Stimulated activated CD4-positive, alpha-beta T cell treated with anti-CD3 and anti-CD28 coated beads, Interleukin-15, amount 100 ng/mL, for 24 hours (primary cell): ENCODE data around the gene PFKFB3.
"Not testable (repeated sequence)": the region's sequence is repeated elsewhere in the genome, so short reads cannot be mapped to it uniquely, and the experiment has no call there.

Experiments used
- DNase-seq: peaks from one replicate; pipeline ENCODE4 v3.0.0-alpha.2; 2020

The PFKFB3 gene

DNA sequence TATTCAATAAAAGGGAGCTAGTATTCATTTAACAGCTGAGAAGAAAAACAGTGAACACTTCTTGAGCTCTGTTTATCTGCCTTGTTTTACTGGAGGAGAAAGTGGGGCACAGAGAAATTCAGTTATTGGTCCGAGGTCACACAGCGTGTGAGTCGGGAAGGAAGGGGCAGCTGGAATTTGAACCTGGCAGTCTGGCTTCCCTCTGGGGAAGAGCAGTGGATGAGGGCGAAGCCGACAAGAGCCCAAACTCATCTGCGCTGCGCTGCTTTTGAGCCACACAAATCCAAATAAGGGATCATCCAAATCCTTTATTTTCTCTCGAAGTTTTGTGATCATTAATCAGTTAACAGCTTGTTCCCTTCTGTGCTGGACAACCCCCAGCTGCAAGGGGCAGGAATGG, 23.7 kb upstream of the PFKFB3 start:
- DNase-seq, result no peak

DNA sequence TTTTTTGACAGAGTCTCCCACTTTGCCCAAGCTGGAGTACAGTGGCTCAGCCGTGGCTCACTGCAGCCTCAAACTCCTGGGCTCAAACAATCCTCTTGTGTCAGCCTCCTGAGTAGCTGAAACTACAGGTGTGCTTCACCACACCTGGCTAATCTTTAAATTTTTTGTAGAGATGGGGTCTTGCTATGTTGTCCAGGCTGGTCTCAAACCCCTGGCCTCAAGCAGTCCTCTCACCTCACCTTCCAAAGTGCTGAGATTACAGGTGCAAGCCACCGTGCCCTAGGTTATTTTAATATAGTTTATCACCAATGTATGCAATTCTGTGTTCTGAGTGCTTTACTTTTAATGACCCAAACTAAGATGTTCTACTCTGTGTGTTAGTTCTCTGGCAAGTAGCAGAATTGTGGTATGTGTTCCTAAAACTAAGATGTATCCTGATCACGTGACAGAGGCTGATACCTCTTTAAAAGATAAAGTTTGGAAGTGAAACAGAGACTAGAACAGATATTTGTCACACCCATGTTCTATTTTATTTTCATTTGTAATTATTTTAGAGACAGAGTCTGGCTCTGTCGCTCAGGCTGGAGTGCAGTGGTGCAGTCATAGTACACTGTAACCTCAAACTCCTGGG, 22.1 kb upstream of the PFKFB3 start:
- DNase-seq, result no peak

DNA sequence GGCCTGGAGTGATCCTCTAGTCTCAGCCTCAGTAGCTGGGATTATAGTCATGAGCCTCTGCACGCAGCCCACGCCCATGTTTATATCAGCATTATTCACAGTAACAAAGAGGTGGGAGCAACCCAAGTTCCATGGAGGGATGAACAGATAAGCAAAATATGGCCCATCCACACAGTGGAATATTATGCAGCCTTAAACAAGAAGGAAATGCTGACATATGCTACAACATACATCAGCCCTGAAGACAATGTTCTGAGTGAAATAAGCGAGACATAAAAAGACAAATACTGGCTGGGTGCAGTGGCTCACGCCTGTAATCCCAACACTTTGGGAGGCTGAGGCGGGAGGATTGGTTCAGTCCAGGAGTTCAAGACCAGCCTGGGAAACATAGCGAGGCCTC, 21.5 kb upstream of the PFKFB3 start:
- DNase-seq, result no peak

DNA sequence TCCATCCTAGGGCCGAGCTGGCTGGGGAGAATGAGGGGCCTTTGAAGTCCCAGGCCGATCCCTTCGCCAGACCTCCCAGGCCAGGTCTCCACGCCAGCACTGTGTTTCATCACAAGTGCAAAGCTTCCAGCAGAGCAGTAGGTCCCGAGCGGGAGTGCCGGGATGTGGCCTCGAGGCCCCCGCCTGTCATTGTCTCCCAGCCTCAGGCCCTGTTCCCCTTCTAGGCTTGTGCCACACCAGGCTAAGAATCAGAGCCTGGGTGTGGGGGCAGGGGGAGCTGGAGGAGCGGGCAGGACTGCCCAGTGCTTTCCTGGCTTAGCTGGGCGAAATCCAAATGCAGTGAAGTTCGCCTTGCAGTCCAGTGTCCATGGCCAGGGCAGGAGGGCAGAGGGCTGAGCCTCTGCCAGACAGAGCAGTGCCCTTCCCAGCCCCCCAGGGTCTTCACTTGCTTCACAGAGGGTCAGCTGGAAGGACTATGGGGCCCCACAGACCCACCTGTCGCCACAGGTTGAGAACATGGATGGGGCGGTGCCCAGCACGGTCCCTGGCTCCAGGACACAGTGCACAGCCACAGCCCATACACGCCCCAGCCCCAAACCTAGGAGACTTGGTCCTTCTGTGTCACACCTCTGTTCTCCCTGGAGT, 20.2 kb upstream of the PFKFB3 start:
- DNase-seq, result no peak

DNA sequence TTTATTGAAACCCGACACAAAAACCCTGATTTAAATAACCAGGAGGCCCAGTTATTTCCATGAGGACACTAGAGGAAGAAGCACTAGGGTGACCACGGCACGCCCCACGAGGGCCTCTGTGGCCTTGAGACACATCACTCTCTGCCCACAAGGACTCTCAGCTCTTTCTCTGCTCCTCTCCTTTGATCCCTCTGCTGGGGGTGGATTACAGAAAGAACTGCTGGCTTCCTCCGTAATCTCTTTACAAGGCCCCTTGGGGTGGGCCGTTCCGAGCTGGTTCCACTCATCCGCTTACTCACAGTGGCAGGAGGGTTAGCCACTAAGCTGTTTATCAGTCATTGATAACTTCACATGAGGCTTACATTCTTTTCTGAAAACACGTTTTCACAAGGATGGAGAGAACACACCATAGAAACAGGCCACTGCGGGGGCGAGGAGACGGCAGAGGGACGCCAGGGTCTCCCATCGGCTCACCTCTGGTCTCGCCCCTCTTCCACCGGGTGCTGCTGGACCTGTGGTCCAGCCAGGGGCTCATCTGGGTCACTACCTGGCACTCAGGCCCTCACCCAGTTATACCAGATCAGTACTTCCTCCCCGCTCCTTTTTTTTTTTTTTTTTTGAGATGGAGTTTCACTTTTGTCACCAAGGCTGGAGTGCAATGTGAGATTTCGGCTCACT, 17.6 kb upstream of the PFKFB3 start:
- no peak for DNase-seq

DNA sequence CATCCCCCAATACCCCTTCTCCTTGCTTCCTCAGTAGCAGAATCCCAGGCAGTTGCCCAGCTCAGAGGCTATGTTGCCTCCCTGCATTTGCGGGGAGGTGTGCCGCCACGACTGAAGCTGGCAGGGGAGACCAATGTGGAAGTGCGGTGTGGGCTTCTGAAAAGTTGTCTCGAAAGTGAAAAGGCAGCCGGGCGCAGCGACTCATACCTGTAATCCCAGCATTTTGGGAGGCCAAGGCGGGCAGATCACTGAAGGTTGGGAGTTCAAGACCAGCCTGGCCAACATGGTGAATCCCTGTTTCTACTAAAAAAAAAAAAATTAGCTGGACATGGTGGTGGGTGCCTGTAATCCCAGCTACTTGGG, 15.9 kb upstream of the PFKFB3 start:
- DNase-seq, result no peak

DNA sequence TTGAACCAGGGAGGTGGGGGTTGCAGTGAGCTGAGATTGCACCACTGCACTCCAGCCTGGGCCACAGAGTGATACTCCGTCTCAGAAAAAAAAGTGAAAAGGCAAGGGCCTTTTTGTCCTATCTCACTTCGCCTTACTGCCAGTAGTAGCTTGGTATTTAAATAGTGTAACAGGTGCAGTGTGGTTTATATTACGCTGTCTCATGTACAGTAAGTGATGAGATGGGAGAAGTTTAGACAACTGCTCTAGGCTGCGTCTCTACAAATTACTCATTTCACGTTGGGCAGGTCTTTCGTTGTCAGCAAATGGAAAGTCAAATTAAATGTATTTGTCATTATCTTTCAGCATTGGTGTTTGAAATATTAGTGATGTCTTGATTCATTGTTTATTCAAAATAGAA, 15.5 kb upstream of the PFKFB3 start:
- DNase-seq, result no peak

DNA sequence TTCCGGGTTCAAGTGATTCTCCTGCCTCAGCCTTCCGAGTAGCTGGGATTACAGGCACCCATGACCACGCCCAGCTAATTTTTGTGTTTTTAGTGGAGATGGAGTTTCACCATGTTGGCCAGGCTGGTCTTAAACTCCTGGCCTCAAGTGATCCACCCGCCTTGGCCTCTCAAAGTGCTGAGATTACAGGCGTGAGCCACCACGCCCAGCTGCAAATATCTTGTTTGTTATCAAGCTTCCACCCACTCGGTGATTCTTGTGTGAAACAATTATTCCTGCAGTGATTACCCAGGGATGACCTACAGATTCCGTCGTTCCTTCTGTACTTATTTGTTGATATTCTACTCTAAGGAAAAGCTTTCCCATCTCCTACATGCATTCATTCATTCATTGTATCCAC, 12.7 kb upstream of the PFKFB3 start:
- not testable (repeated sequence) for DNase-seq

DNA sequence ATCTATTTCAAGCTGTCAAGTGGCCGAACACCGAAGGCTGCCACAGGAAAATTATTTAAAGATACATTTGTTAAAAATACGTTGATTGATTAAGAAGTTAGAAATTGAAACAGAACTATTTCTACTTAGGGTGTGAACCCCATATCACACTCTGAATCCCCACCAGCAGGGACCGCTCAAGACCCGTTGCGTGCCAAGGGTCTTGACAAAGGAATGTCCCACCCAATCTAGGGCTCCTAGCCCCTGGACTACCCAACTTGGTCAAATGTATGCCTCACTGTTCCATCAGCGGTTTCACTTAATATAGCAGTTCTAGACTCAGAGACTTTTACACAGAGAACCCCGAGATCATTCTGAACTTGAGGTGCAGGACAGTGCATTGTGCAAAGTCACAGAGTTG, 11.6 kb upstream of the PFKFB3 start:
- DNase-seq, result no peak

DNA sequence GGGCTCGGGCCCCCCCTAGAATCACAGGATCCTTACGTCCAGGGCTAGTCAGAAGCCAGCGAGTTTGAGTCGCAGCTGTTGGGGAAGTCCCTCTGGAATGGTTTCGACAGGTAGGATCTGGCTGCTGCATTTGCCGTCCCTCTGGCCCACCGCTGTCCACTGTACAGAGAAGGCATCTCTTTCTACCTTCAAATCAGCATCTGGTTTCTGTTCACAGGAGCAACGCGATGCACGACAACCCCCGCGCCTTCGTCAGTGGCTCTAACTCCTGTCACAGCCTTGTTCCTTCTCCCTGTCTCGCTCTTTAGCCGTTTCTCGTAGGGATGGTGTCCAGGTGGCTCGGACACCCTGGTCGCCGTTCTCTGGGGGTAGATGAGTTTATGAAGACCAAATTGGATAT, 11.2 kb upstream of the PFKFB3 start:
- DNase-seq, result no peak

DNA sequence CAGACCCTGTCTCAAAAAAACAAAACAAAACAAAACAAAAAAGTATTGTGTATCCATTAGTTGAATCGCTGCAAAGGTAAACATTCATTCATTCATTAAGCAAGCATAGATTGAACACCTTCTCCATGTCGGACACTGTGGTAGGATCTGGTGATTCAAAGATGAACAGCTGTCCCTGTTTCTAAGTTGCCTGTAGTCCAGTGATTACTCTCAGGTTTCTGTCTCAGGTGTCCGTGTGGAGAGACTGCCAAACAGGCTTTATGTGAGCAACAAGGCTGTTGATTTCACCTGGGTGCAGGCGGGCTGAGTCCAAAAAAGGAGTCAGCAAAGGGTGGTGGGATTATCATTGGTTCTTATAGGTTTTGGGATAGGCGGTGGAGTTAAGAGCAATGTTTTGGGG, 9.4 kb upstream of the PFKFB3 start:
- DNase-seq, result not testable (repeated sequence)

DNA sequence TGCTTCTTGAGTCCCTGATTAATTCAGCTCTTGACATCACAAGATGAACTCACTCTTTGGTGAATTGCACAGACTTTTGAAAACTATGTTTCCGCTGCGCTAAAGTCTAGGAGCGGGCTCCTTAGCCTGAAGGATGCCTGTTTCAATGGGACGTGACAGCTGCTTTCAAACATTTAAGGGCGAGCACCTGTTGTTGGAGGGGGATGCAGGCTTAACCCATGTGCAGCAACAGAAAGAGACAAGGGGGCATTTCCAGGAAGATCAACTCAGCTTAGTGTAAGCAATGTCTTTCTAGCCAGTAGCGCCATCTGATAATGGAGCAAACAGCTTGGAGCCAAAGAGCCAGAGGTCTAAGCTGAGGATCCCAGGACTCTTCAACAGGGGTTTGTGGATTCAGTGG, 8.4 kb upstream of the PFKFB3 start:
- DNase-seq, result no peak

DNA sequence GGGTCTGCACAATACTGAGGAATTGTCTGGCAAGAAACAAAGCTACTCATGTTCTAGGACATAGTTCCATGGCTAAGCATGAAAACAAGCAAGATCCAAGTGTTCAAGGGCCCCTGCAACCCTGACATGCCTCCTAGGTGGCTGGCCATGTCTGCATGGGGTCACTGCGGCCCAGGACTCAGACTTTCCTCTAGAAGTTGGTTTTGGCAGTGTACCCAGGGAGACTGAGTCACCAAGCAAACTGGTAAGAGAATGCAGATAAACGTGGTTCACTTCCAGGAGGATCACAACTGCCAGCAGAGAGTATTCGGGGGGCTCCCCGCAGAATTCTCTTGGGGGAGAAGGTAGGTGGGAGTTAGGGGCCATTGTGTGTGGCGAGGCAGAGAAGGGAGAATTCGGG, 7.4 kb upstream of the PFKFB3 start:
- no peak for DNase-seq

DNA sequence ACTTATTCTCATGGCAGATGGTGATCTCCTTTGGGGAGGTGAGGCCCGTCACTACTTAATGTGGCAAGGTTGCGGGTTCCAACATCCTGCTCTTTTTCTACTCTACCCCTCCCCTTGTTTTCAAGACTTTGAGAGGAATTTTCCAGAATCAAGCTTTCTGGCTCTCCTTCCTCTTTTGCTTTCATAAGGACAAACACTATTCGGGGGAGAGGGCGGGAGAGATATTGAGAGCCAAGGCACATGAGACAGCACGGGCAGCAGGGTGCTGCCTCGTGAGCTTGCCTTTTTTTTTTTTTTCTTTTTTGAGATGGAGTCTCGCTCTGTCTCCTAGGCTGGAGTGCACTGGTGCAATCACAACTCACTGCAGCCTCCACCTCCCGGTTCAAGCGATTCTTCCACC, 6.9 kb upstream of the PFKFB3 start:
- DNase-seq, result no peak

DNA sequence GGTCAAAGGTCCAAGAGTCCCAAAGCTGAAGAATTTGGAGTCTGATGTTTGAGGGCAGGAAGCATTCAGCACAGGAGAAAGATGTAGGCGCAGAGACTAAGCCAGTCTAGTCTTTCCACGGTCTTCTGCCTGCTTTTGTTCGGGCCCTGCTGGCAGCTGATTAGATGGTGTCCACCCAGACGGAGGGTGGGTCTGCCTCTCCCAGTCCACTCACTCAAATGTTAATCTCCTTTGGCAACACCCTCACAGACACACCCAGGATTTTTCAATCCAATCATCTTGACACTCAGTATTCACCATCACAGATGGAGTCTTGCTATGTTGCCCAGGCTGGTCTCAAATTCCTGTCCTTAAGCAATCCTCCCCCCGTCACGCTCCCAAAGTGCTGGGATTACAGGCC, 6.2 kb upstream of the PFKFB3 start:
- not testable (repeated sequence) for DNase-seq

DNA sequence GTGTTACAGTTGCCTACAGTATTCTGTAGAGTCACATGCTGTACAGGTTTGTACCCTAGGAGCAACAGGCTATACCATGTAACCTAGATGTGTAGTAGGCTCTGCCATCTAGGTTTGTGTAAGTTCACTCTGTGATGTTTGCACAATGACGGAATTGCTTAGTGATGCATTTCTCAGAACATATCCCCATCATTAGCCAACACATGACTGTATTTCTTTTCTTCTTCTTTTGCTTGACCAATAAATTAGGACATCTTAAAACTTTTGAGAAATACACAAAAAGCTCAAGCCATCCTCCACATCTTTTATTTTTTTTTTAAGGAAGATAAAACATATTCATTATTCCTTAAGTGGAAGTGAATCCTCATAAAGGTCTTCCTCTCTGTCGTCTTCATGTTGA, 5.4 kb upstream of the PFKFB3 start:
- DNase-seq, result no peak

DNA sequence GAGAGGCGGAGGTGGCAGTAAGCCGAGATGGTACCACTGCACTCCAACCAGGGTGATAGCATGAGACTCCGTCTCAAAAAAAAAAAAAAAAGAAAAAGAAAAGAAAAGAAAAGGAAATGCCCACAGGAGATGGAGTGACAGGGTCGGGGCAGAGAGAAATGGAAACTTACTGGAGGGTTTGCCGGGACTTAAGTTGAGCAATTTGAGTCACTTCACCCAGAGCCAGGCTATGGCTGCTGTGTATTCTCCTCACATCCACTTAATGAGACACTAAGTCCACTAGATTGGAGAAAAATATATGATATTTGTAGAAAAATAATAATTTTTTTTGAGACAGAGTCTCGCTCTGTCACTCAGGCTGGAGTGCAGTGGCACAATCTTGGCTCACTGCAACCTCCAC, 4.6 kb upstream of the PFKFB3 start:
- no peak for DNase-seq

DNA sequence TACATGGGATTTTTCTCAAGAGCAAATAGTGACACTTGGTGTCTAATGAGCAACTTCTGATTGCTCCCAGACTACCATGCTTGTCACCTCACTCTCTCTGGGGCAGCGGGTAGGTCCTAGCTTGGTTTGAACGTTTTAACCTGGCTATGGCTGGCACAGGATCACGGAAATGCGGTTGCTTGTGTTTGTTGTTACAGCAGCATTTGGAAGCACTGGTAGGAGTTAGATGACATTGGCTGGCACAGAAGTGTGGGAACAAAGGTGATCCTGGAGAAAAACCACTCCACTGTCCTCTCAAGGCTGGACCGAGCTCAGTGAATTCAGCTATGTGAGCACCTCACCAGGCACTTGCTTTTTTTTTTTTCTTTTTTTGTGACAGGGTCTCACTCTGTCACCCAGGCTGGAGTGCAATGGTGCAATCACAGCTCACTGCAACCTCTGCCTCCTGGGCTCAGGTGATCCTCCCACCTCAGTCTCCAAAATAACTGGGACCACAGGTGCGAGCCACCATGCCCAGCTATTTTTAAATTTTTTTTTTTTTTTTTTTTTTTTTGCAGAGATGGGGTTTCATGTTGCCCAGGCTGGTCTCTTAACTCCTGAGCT, 3.5 kb upstream of the PFKFB3 start:
- DNase-seq, result no peak

DNA sequence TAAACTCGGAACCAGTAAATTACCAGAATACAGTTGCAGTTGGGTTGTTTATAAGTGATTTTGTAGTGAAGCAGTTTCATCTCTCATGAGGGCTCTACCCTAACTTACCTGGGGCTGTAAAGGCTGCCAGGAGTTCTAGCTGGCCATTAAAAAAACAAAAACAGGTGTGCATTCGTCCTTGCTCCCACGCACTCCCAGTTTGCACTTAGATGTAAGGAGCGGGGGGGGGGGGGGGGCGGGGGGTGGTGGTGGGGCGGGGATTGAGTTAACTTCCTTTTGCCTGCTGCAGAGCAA, 2.3 kb upstream of the PFKFB3 start:
- no peak for DNase-seq

DNA sequence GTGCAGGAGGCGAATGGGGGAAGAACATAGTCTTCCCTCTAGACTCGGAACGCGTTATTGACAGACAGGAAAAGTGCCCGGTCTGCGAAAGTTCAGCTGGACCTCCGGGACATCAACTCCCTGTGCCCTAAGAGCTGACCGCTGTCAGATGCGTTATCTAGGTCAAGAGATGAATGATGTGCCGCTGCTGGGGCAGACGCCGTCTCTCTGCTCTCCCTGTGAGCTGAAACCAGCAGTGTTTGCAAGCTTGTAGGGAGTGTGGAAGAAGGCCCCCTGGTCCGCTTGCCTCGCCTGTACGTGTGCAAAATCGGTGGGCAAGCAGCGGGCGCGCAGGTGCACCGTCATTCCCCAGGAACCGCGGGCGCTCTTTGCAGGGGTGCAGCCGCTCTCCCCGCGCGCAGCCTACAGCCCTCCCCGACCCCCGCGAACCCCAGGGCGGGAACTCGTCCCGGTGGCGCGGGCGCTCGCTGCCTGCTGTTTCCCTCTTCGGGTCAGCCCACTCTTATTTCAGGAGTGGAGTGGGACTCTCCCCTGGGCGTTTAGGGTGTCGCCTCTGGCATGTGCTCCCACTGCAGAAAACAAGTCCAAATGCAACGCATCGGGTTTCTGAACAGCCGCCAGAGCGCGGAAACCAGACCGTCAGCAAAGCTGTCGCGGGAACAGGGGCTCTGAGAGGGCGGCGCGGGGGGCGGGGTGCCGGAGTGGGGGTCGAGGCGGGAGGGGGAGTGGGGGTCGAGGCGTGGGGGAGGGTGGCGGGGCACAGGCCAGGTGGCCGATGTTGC, 1.8 kb upstream of the PFKFB3 start:
- DNase-seq, result no peak

DNA sequence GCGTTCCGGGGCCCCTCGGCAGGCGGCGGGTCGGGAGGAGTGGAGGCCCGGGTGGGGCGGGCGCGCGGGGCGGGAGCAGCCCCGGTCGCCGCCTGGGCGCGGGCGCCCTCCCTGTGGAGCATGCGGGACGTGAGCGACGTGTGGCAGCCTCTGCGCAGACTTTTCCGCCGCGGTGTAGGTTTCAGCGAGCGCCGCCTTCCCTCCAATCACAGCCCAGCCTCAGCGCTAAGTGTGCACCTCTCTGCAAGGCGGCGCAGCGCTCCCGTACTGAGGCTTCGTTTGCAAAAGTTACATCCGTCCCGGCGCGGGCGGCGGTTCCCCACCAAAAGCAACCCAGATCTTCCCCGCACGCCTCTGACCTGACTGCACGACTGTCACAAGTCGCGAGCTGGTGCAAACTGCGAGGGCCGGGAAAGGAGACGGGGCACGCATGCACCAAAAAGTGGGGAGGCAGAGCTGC, 1.2 kb upstream of the PFKFB3 start:
- DNase-seq, result peak; percentile 93

DNA sequence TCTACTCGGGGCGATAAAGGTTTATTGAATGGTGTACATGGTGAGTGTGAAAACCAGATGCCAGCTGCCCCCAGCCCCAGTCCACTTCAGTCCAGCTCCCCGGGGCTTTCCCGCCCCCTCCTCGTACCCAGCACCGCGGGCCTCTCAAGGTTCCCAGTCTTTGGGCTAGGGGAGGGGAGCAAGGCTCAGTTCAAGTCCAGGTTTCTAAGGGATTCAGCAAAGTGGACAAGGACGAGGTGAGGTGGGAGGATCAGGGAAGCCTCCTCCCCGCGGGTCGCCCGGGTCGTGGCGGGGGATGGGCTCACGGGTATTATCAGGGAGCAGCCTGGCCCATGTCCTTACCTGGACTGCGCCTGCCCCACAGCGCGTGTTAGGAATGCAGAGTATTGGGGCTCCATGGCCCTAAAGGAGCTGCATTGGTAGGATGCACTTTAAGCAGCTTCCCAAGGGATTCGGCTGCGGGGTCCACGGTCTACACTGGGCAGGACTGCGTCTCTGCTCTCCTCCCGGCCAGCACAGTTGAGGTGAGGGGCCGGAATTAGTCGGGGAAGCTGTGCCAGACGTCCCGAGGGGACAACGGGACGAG, 541 bp upstream of the PFKFB3 start:
- DNase-seq, result peak; percentile 35
